HEK293 (cell line): Measurements from ENCODE around the gene ZBTB4.

Source experiments
- KLF9 ChIP-seq: fragments of 450-650 bp; formaldehyde crosslinking; IDR thresholded peaks from 2 replicates; pipeline ENCODE4 v1.5.1; 2016; ENCODE audit warnings: missing biosample characterization, missing genetic modification characterization, low read depth
- SCRT1 ChIP-seq: fragments of 450-650 bp; formaldehyde crosslinking; IDR thresholded peaks from 2 replicates; pipeline ENCODE4 v1.5.1; 2016; ENCODE audit warnings: missing biosample characterization, missing genetic modification characterization, borderline replicate concordance
- SP2 ChIP-seq: fragments of 450-650 bp; formaldehyde crosslinking; IDR thresholded peaks from 2 replicates; pipeline ENCODE4 v1.5.1; 2016; ENCODE audit warnings: missing biosample characterization, missing genetic modification characterization
- ZBTB1 ChIP-seq: fragments of 450-650 bp; formaldehyde crosslinking; IDR thresholded peaks from 2 replicates; pipeline ENCODE4 v1.5.1; 2016; ENCODE audit warnings: missing biosample characterization, missing genetic modification characterization
- ZNF10 ChIP-seq: fragments of 450-650 bp; formaldehyde crosslinking; IDR thresholded peaks from 2 replicates; pipeline ENCODE4 v1.5.1; 2017; ENCODE audit warnings: missing biosample characterization, missing genetic modification characterization
- ZNF112 ChIP-seq: fragments of 450-650 bp; formaldehyde crosslinking; IDR thresholded peaks from 2 replicates; pipeline ENCODE4 v1.5.0; 2017; ENCODE audit warnings: missing biosample characterization, missing genetic modification characterization
- ZNF138 ChIP-seq: fragments of 450-650 bp; formaldehyde crosslinking; IDR thresholded peaks from 2 replicates; pipeline ENCODE4 v1.5.1; 2016; ENCODE audit warnings: missing biosample characterization, missing genetic modification characterization, borderline replicate concordance
- ZNF16 ChIP-seq: fragments of 450-650 bp; formaldehyde crosslinking; IDR thresholded peaks from 2 replicates; pipeline ENCODE4 v1.5.1; 2016; ENCODE audit warnings: low read depth, missing biosample characterization, missing genetic modification characterization
- ZNF24 ChIP-seq: fragments of 450-650 bp; formaldehyde crosslinking; IDR thresholded peaks from 2 replicates; pipeline ENCODE4 v1.5.1; 2016; ENCODE audit warnings: missing biosample characterization, missing genetic modification characterization
- ZNF350 ChIP-seq: fragments of 450-650 bp; formaldehyde crosslinking; IDR thresholded peaks from 2 replicates; pipeline ENCODE4 v1.5.0; 2017; ENCODE audit warnings: missing biosample characterization, mild to moderate bottlenecking, missing genetic modification characterization
- ZNF366 ChIP-seq: fragments of 450-650 bp; formaldehyde crosslinking; conservative IDR thresholded peaks from 2 replicates; pipeline ENCODE4 v1.5.1; 2016; ENCODE audit warnings: missing biosample characterization, missing genetic modification characterization
- ZNF37A ChIP-seq: fragments of 450-650 bp; IDR thresholded peaks from 2 replicates; pipeline ENCODE4 v1.5.1; 2018; ENCODE audit warnings: missing biosample characterization, missing genetic modification characterization
- ZNF394 ChIP-seq: fragments of 450-650 bp; formaldehyde crosslinking; IDR thresholded peaks from 2 replicates; pipeline ENCODE4 v1.5.1; 2016; ENCODE audit warnings: missing biosample characterization, missing genetic modification characterization, mild to moderate bottlenecking, moderate library complexity, borderline replicate concordance
- ZNF423 ChIP-seq: fragments of 450-650 bp; formaldehyde crosslinking; IDR thresholded peaks from 2 replicates; pipeline ENCODE4 v1.5.1; 2016; ENCODE audit warnings: missing biosample characterization, missing genetic modification characterization
- ZNF433 ChIP-seq: fragments of 450-650 bp; formaldehyde crosslinking; IDR thresholded peaks from 2 replicates; pipeline ENCODE4 v1.5.1; 2016; ENCODE audit warnings: missing biosample characterization, missing genetic modification characterization, low read depth
- ZNF473 ChIP-seq: fragments of 450-650 bp; formaldehyde crosslinking; IDR thresholded peaks from 2 replicates; pipeline ENCODE4 v1.5.1; 2017; ENCODE audit warnings: missing biosample characterization, missing genetic modification characterization
- ZNF518A ChIP-seq: fragments of 450-650 bp; formaldehyde crosslinking; conservative IDR thresholded peaks from 2 replicates; pipeline ENCODE4 v1.5.1; 2016; ENCODE audit warnings: low read depth, missing biosample characterization, missing genetic modification characterization
- ZNF600 ChIP-seq: fragments of 450-650 bp; formaldehyde crosslinking; IDR thresholded peaks from 2 replicates; pipeline ENCODE4 v1.5.1; 2016; ENCODE audit warnings: missing biosample characterization, missing genetic modification characterization
- ZNF658 ChIP-seq: fragments of 450-650 bp; formaldehyde crosslinking; IDR thresholded peaks from 2 replicates; pipeline ENCODE4; 2016; ENCODE audit warnings: missing biosample characterization, missing genetic modification characterization
- ZNF785 ChIP-seq: fragments of 450-650 bp; formaldehyde crosslinking; IDR thresholded peaks from 2 replicates; pipeline ENCODE4 v1.5.1; 2016; ENCODE audit warnings: missing biosample characterization, missing genetic modification characterization
- ZSCAN18 ChIP-seq: fragments of 450-650 bp; formaldehyde crosslinking; IDR thresholded peaks from 2 replicates; pipeline ENCODE4 v1.5.1; 2016; ENCODE audit warnings: missing biosample characterization, missing genetic modification characterization
- TF ChIP-seq, protein P1 (sequence below): fragments of 450-650 bp; formaldehyde crosslinking; IDR thresholded peaks from 2 replicates; pipeline ENCODE4 v1.5.1; 2016; ENCODE audit warnings: missing biosample characterization, missing genetic modification characterization
- TF ChIP-seq, protein P2 (sequence below): fragments of 450-650 bp; formaldehyde crosslinking; IDR thresholded peaks from 2 replicates; pipeline ENCODE4 v1.5.1; 2016; ENCODE audit warnings: missing biosample characterization, missing genetic modification characterization, borderline replicate concordance
- TF ChIP-seq, protein P3 (sequence below): fragments of 450-650 bp; formaldehyde crosslinking; IDR thresholded peaks from 2 replicates; pipeline ENCODE4 v1.5.1; 2016; ENCODE audit warnings: missing biosample characterization, missing genetic modification characterization

The ZBTB4 gene

GRCh38 chr17:7483255-7484066 lies 4.0 kb upstream of the ZBTB4 start (continued):
- TF ChIP-seq, protein P1, sequence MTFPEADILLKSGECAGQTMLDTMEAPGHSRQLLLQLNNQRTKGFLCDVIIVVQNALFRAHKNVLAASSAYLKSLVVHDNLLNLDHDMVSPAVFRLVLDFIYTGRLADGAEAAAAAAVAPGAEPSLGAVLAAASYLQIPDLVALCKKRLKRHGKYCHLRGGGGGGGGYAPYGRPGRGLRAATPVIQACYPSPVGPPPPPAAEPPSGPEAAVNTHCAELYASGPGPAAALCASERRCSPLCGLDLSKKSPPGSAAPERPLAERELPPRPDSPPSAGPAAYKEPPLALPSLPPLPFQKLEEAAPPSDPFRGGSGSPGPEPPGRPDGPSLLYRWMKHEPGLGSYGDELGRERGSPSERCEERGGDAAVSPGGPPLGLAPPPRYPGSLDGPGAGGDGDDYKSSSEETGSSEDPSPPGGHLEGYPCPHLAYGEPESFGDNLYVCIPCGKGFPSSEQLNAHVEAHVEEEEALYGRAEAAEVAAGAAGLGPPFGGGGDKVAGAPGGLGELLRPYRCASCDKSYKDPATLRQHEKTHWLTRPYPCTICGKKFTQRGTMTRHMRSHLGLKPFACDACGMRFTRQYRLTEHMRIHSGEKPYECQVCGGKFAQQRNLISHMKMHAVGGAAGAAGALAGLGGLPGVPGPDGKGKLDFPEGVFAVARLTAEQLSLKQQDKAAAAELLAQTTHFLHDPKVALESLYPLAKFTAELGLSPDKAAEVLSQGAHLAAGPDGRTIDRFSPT, result peak; percentile 67; the same call in 1 of the 2 replicates
- peak; percentile 41 for TF ChIP-seq ZNF366 (tag by site-specific recombination)
- TF ChIP-seq ZNF785 (tag by site-specific recombination), result no peak
- TF ChIP-seq ZNF37A (tag by site-specific recombination), result no peak
- TF ChIP-seq ZNF423, result peak; percentile 58; the same call in 1 of the 2 replicates
- TF ChIP-seq ZNF658 (tag by site-specific recombination), result no peak
- TF ChIP-seq ZNF600 (tag by site-specific recombination), result peak; percentile 90
- TF ChIP-seq, protein P2, sequence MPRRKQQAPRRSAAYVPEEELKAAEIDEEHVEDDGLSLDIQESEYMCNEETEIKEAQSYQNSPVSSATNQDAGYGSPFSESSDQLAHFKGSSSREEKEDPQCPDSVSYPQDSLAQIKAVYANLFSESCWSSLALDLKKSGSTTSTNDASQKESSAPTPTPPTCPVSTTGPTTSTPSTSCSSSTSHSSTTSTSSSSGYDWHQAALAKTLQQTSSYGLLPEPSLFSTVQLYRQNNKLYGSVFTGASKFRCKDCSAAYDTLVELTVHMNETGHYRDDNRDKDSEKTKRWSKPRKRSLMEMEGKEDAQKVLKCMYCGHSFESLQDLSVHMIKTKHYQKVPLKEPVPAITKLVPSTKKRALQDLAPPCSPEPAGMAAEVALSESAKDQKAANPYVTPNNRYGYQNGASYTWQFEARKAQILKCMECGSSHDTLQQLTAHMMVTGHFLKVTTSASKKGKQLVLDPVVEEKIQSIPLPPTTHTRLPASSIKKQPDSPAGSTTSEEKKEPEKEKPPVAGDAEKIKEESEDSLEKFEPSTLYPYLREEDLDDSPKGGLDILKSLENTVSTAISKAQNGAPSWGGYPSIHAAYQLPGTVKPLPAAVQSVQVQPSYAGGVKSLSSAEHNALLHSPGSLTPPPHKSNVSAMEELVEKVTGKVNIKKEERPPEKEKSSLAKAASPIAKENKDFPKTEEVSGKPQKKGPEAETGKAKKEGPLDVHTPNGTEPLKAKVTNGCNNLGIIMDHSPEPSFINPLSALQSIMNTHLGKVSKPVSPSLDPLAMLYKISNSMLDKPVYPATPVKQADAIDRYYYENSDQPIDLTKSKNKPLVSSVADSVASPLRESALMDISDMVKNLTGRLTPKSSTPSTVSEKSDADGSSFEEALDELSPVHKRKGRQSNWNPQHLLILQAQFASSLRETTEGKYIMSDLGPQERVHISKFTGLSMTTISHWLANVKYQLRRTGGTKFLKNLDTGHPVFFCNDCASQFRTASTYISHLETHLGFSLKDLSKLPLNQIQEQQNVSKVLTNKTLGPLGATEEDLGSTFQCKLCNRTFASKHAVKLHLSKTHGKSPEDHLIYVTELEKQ, result peak; percentile 77
- no peak for TF ChIP-seq ZNF473 (tag by site-specific recombination)
- 0 out of 2 replicates have a peak, but pooled peaks have one; percentile 6 for TF ChIP-seq ZSCAN18 (tag by site-specific recombination)
- TF ChIP-seq ZNF433 (tag by site-specific recombination), result no peak
- no peak for TF ChIP-seq SCRT1 (tag by site-specific recombination)
- no peak for TF ChIP-seq ZNF350 (tag by site-specific recombination)
- TF ChIP-seq ZNF112, result no peak
- peak; percentile 22; the same call in 1 of the 2 replicates for TF ChIP-seq ZNF394 (tag by site-specific recombination)
- TF ChIP-seq ZNF518A, result no peak
- TF ChIP-seq, protein P3, sequence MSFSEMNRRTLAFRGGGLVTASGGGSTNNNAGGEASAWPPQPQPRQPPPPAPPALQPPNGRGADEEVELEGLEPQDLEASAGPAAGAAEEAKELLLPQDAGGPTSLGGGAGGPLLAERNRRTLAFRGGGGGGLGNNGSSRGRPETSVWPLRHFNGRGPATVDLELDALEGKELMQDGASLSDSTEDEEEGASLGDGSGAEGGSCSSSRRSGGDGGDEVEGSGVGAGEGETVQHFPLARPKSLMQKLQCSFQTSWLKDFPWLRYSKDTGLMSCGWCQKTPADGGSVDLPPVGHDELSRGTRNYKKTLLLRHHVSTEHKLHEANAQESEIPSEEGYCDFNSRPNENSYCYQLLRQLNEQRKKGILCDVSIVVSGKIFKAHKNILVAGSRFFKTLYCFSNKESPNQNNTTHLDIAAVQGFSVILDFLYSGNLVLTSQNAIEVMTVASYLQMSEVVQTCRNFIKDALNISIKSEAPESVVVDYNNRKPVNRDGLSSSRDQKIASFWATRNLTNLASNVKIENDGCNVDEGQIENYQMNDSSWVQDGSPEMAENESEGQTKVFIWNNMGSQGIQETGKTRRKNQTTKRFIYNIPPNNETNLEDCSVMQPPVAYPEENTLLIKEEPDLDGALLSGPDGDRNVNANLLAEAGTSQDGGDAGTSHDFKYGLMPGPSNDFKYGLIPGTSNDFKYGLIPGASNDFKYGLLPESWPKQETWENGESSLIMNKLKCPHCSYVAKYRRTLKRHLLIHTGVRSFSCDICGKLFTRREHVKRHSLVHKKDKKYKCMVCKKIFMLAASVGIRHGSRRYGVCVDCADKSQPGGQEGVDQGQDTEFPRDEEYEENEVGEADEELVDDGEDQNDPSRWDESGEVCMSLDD, result peak; percentile 94
- TF ChIP-seq ZNF138 (tag by site-specific recombination), result no peak
- peak; percentile 64 for TF ChIP-seq KLF9 (tag by site-specific recombination)
- TF ChIP-seq ZNF24 (tag by site-specific recombination), result peak; percentile 58; the same call in 1 of the 2 replicates
- no peak for TF ChIP-seq ZBTB1
- TF ChIP-seq ZNF10 (tag by site-specific recombination), result no peak
- TF ChIP-seq SP2, result peak; percentile 62
- no peak for TF ChIP-seq ZNF16 (tag by site-specific recombination)
